NCI-H460 (cell line): ENCODE results near the gene ZNF148. TPM values are rescaled to one million over a fixed set of nuclear protein-coding genes. Genes with fewer than 3 reads are reported as not detected.
"Not testable (repeated sequence)": the region's sequence is repeated elsewhere in the genome, so short reads cannot be mapped to it uniquely, and the experiment has no call there.

Experiments used
- DNase-seq: peaks from one replicate; pipeline ENCODE4 v3.0.0-alpha.2; 2016; ENCODE audit warnings: low read depth; ENCODE audit errors: extremely low read depth
- polyA plus RNA-seq: library from polyadenylated mRNA; depleted of rRNA; stranded (reverse); fragments of >200 nt; gene quantifications from 2 replicates; pipeline ENCODE4 v1.2.3, GENCODE V29; 2014; cell fraction: nucleus; rRNA removed
- total RNA-seq: library from RNA; depleted of rRNA; stranded (reverse); fragments of >200 nt; shearing (Covaris generic); gene quantifications from 2 replicates; pipeline ENCODE4 v1.2.3, GENCODE V29; 2014; rRNA removed

ZNF148 gene
- 17.0 and 20.3 TPM in 2 replicates for total RNA-seq
- polyA plus RNA-seq = 4.3 and 7.0 TPM in 2 replicates

GRCh38 chr3:125374996-125375941 is at the start of gene ZNF148:
Gene ZNF148, minus strand, starts transcription at chr3:125375325. Its CDS starts 61,685 bp downstream, at chr3:125313640.
- peak; percentile 79 for DNase-seq

- DNase-seq = no peak
Measured at GRCh38 chr3:125418306-125418705, 43.2 kb upstream of the ZNF148 start.

- DNase-seq = no peak
Measured at GRCh38 chr3:125416235-125416634, 41.1 kb upstream of the ZNF148 start.

- DNase-seq = no peak
Measured at GRCh38 chr3:125414669-125415068, 39.5 kb upstream of the ZNF148 start.

GRCh38 chr3:125410922-125411321 is 35.8 kb upstream of the ZNF148 start:
- no peak for DNase-seq

- DNase-seq = no peak
Measured at GRCh38 chr3:125406070-125406469, 30.9 kb upstream of the ZNF148 start.

- not testable (repeated sequence) for DNase-seq
Measured at GRCh38 chr3:125405515-125405914, 30.4 kb upstream of the ZNF148 start.

GRCh38 chr3:125403789-125404188 is 28.7 kb upstream of the ZNF148 start:
- DNase-seq = no peak

GRCh38 chr3:125402639-125403038 is 27.5 kb upstream of the ZNF148 start:
- no peak for DNase-seq

GRCh38 chr3:125401402-125401801 is 26.3 kb upstream of the ZNF148 start:
- no peak for DNase-seq

- DNase-seq = no peak
Measured at GRCh38 chr3:125398952-125399351, 23.8 kb upstream of the ZNF148 start.

GRCh38 chr3:125395091-125395490 is 20.0 kb upstream of the ZNF148 start:
- DNase-seq = no peak

- no peak for DNase-seq
Measured at GRCh38 chr3:125394406-125394805, 19.3 kb upstream of the ZNF148 start.

GRCh38 chr3:125389282-125389681 is 14.2 kb upstream of the ZNF148 start:
- DNase-seq = no peak

- not testable (repeated sequence) for DNase-seq
Measured at GRCh38 chr3:125388369-125388768, 13.2 kb upstream of the ZNF148 start.

GRCh38 chr3:125386811-125387210 is 11.7 kb upstream of the ZNF148 start:
- DNase-seq = no peak

GRCh38 chr3:125383744-125384143 is 8.6 kb upstream of the ZNF148 start:
- DNase-seq = no peak

- DNase-seq = no peak
Measured at GRCh38 chr3:125382298-125382697, 7.2 kb upstream of the ZNF148 start.

- DNase-seq = no peak
Measured at GRCh38 chr3:125381743-125382142, 6.6 kb upstream of the ZNF148 start.

- DNase-seq = no peak
Measured at GRCh38 chr3:125381314-125381713, 6.2 kb upstream of the ZNF148 start.

- no peak for DNase-seq
Measured at GRCh38 chr3:125379483-125379882, 4.4 kb upstream of the ZNF148 start.

GRCh38 chr3:125378762-125379161 is 3.6 kb upstream of the ZNF148 start:
- no peak for DNase-seq
